Hematopoietic multipotent progenitor cell (in vitro differentiated cells): ENCODE results near the gene TNFRSF9. TPM values are rescaled to one million over a fixed set of nuclear protein-coding genes. Genes with fewer than 3 reads are reported as not detected.
A peak's percentile ranks its signal among the peaks of the same experiment; 100 is the strongest.
"Not testable (repeated sequence)": the region's sequence is repeated elsewhere in the genome, so short reads cannot be mapped to it uniquely, and the experiment has no call there.

Experiments
- DNase-seq, 3 donors: peaks; one replicate each; pipeline ENCODE4 v3.0.0-alpha.2; 2011 to 2015; ENCODE audit warnings: low read depth in 2 of 3, low spot score in 2 of 3
- total RNA-seq: library from RNA; depleted of rRNA; stranded (reverse); fragments of >200 nt; gene quantifications from one replicate; pipeline ENCODE4 v1.2.3, GENCODE V29; 2012

TNFRSF9 gene
- total RNA-seq, result under 0.01 TPM

DNA sequence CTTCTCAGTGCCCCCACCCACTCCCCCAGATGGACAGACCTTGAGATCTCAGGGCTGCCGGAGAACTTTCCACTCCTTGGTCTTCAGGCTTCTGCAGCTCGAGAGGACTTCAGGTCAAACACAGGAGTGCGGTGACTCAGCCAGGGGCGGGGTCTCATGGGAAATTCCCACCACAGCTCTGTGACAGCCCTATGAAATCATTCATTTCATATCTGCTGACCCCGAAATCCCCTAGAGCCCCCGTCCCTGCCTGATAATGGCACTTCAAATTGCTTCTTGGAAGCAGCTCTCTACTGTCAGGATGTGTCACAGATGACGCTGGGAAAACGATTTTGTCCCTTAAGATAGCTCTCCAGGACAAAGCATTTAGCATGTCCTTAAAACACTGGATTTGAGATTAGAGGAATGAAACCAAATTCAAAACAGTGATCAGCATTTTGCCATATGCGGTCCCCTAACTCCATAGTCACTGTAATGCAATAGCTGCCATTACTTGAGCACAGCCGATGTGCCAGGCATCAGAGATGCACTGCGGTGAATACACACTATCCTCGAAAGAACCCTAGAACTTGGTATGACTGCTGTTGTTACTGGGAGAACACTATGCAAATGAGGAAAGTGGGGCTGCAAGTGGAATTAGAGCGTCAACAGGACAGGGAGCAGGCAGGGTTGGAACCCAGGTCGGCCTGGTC is at the start of gene TNFRSF9:
TNFRSF9 (minus strand) TSS at position 95 of the 692 bp plus-strand sequence. CDS start 845 bp downstream, outside the sequence.
- peak in 2 of 3 donors; percentile 52 to 81 for DNase-seq

DNA sequence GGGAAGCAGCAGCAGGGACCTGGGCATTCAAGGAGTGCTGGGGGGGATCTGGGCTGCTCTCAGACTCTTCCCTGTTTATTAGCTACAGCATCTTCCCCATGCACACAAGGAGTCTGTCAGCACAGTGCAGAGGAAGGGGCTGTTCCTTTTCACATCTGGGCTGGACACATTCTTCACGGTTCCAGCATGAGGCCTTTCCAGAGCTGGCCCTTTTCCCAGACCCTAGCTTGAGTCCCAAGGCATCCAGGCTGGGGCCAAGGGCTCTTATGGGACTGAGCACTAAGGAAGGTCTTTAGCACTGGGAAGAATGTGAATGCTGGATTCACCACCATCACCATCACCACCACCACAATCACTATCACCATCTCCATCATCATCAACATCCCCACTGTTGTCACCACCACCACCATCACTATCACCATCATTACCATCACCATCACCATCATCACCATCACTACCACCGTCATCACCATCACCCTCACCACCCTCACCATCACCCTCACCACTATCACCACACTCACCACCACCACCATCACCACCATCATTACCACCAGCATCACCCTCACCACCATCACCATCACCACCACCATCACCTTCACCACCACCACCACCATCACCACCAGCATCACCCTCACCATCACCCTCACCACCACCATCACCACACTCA is 49.3 kb upstream of the TNFRSF9 start:
- DNase-seq, result no peak

DNA sequence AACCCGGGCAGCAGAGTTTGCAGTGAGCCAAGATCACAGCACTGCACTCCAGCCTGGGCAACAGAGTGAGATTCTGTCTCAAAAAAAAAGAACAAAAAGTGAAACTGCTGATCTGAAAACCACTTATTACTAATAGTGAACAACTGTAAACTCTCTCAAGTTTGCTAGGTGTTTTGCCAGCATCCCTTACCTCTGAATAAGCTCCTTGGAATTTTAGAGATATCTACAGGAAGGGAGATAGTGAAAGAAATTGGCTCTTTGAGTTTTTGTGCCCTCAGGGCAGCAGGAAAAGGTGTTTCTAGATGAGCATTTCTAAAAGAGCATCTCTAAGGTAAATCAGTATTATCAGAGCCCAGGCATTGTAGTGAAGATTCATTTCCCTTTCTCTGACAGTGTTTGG is 47.9 kb upstream of the TNFRSF9 start:
- no peak for DNase-seq

DNA sequence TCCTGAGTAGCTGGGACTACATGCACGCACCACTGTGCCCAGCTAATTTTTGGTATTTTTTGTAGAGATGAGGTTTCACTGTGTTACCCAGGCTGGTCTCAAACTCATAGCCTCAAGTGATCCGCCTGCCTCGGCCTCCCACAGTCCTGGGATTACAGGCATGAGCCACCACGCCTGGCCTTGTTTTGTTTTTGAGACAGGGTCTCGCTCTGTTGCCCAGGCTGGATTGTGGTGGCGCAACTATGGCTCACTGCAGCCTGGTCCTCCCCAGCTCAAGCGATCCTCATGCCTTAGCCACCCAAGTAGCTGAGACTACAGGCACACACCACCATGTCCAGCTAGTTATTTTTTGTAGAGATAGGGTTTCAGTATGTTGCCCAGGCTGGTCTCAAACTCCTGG is 46.9 kb upstream of the TNFRSF9 start:
- no peak for DNase-seq

DNA sequence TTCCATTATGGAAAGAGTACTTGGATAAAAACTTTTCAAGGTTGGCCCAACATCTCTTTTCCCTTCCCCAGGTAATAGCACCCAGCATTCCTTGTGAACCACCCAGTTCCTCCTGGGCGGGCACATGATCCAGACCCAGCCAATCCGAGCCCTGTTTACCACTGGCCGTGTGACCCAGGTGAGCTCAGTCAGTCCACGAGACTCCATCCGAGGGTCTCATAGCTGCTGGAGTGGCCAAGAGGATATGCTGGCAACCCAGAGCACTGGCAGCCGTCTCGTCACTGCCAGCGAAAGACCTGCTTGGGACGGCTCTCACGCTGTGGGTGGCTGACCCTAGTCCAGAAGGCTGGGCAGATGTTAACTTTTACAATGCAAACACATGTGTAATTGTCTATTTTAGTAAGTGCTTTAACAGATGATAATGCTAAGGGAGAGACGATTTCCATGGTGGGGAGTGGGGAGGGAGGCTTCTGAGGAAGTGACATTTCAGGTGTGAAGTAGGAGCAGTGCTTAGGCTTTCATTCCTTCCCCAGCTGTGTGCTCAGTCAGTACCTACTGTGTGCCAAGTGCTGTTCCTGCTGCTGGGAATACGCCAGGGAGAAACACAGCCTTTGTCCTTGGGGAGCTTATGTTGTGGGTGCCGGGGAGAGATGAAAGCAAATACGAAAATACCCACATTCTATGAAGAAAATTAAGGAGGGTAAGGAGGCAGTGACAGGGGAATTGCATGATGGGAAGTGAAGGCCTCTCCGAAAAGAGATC is 45.4 kb upstream of the TNFRSF9 start:
- no peak for DNase-seq

DNA sequence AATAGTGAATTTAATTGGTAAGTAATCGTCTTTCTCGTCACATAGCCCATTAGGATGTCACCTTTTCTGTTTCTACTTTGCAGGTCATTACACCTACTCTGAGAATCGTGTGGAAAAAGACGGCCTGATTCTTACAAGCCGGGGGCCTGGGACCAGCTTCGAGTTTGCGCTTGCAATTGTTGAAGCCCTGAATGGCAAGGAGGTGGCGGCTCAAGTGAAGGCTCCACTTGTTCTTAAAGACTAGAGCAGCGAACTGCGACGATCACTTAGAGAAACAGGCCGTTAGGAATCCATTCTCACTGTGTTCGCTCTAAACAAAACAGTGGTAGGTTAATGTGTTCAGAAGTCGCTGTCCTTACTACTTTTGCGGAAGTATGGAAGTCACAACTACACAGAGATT is 44.2 kb upstream of the TNFRSF9 start:
- DNase-seq, result no peak

DNA sequence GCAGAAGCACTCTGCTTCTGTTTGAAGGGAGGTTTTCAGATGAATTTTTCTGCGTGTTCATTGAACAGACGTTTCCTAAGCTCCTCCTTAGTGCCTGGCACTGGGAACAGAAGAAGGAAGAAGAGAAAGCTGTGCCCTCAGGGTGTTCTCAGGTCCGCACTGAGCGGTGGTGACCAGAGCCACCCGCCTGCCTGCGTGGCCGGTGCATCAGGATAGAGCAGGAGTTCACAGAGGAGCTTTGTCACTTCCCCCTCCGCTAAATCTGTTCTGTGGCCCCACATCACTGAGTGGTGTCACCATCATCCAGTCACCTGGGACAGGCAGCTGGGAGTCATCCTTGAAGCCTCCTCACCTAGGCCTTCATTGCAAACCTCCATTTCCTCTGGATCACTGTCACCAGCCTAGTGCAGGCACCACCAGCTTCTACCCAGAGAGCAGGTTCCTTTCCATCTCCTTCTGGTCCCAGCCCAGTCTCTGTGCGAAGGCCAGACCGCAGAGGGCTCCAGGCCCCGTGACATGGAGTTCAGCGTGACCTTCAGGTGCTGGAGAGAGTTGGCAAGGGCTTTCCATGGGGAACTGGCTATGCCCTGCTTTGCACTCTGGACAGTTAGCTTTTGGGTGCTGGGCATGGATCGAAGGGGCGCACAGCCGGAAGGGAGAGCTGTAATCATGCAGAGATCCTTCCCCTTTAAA is 42.6 kb upstream of the TNFRSF9 start:
- no peak for DNase-seq

DNA sequence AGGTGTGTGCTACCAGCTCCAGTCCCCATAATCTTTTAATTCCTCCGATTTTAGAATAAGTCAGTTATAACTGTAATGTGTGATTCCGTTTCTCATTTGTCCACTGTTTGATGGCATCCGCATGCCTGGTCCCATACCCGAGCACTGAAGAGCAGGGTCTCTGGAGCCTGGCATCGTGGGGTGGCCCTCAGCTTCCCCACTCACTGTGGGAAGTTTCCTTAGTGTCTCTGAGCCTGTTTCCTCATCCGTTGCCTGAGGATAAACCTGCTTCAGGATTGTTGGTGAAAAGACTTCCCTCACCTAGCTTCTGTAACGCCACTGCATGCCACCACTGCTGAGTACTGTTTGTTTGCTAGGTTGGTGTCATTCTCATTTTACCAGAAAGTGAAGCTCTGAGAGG is 40.3 kb upstream of the TNFRSF9 start:
- no peak for DNase-seq

DNA sequence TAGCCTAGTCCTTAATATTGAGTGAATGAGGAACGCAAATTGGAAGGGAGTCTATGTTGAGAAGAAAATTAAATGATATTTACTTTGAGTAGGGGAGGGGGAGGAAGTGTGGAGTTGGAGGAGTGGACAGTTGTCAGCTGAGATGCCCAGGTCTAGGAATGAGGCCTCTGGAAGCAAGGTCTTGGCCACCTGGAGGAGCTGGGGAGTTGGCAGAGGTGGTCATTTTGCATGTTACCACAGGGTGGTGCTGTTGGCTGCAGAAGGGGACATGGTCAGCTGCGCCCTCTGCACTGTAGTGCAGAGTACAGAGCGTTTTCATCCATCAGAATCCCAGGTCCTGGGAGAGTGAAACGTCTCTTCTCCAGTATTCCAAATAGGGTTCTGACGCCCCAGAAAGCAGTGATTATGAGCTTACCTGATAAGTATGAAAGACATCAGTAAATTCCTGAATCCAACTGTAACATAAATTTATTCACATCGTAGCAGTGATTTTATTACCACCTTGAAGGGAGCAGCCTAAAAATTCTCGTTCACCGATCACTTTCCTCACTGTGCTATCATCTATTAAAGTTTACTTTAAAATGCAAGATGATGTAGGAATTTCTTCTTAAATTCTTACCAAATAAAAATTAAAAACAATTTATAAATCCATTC is 34.7 kb upstream of the TNFRSF9 start:
- DNase-seq, result peak in 2 of 3 donors; percentile 52 to 58

DNA sequence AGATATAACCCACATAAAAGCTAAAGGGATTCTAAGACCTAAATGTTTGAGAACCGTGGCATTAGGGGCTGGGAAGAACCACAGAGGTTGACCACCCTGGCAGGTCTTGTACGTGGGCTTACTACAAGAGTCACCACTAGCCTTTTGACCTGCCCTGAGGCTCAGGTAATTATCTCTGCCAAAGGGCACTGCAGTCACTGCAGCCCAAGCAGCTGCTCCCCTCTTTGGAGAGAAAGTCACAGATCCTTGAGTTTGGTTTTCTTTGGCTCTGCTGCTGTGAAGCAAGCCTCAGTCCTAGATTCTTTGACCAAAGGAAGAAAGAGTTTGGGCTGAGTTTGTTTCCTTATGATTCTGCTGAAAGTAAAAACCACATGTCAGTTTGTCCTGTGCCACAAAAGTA is 32.4 kb upstream of the TNFRSF9 start:
- DNase-seq, result no peak

DNA sequence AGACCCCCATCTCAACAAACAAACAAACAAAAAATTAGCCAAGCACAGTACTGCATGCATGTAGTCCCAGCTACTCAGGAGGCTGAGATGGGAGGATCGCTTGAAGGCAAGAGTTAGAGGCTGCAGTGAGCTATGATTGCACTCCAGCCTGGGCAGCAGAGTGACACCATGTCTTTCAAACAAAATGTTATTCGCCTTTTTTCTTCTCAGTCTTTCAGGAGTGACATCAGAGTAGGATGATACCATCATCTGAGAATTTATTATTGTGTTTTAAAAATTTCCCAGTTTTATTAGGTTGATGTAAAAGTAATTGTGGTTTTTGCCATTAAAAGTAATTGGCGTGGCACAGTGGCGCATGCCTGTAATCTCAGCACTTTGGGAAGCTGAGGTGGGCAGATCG is 31.6 kb upstream of the TNFRSF9 start:
- no peak for DNase-seq

DNA sequence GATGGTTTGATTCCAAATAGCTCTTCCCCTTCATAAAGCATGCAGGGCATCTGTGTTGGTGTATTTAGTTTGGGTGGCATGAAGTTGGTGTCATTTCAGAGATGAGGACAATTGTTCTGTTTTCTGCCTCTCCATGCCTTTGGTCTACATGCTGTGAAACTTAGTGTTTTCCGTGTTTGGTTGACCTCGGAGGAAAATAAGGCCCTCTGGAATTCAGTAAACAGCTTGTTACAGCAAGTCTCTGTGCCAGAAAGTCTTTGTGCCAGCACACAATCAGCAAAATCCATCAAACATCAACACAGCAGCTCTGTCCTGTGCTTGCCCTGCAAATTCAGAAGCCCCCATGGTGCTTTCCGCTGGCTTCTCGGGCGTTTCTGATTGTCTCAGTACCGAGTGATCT is 30.4 kb upstream of the TNFRSF9 start:
- DNase-seq, result no peak

DNA sequence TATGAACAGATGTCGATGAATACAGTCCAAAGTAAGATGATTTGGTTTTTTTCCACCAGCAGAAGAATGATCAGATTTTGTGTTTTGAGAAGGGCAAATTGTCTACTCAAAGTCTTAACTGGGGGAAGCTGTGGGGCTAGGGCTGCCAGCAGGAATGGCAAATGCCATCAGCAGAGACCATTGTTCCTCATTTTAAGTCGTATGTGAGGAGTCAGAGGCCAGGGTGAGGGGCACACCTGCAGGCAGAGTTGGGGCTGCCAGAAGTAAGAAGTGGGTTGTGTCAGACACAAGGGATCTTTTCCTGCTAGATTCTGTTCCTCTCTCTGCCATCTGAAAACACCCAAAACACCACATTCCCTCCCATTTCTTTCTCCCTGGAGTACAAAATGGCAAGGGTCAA is 29.6 kb upstream of the TNFRSF9 start:
- DNase-seq, result peak in 1 of 3 donors; percentile 31

DNA sequence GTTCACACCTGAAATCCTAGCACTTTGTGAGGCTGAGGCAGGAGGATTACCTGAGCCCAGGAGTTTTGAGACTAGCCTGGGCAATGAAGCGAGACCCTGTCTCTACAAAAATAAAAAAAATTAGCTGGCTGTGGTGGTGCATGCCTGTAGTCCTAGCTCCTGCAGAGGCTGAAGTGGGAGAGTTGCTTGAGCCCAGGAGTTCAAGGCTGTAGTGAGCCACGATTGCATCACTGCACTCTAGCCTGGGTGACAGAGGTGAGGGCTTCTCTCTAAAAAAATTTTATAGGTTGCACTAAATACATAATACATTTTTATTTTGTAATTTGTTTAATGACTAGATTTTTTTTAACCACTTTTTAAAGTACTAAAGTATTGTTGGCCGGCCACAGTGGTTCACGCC is 27.0 kb upstream of the TNFRSF9 start:
- no peak for DNase-seq

DNA sequence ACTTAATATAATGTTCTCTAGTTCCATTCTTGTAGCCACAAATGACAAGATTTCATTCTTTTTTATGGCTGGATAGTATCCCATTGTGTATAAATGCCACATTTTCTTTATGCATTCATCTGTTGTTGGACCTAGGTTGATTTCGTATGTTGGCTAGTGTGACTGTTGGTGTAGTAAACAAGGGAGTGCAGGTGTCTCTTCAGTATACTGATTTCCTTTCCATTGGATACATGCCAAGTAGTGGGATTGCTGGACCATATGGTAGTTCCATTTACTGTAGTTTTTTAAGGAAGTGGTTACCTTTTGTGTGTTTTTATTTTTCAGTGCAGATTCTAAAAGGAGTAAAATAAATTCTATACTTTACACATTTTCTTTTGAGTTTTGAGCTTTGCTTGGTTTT is 26.6 kb upstream of the TNFRSF9 start:
- no peak for DNase-seq

DNA sequence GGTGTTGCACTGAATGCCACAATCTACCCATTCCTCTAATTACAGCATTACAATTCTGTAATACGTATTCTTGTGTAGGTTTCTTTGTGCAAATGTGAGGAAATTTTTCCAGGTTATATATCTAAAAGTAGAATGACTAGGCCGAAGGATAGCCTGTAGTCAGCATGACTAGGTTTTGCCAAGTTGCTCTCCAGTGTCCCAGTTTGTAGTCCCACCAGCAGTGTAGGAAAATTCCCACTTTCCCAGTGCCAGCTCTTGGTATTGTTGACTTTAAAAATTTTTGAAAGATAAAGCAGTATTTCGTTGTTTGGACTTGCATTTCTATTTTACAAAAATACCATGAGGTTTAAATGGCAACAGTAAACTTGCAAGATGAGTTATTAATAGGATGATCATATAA is 23.8 kb upstream of the TNFRSF9 start:
- DNase-seq, result no peak

DNA sequence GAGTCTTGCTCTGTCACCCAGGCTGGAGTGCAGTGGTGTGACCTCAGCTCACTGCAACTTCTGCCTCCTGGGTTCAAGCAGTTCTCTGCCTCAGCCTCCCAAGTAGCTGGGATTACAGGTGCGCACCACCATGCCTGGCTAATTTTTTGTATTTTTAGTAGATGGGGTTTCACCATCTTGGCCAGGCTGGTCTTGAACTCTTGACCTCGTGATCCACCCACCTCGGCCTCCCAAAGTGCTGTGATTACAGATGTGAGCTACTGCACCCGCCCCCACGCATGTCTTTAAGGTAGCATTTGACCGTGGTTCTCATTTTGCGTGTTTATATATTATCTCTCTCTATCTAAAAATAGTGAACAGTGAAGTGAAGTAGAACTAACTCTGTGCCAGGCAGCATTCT is 23.2 kb upstream of the TNFRSF9 start:
- DNase-seq, result not testable (repeated sequence)

DNA sequence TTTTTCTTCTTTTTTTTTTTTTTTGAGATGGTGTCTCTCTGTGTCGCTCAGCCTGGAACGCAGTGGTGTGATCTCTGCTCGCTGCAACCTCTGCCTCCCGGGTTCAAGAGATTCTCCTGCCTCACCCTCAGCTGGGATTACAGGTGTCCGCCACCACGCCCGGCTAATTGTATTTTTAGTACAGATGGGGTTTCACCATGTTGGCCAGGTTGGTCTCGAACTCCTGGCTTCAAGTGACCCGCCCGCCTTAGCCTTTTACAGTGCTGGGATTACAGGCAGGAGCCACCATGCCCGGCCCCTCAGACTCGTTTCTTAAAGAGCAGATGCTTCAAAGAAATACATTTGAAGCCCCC is 22.7 kb upstream of the TNFRSF9 start:
- not testable (repeated sequence) for DNase-seq

DNA sequence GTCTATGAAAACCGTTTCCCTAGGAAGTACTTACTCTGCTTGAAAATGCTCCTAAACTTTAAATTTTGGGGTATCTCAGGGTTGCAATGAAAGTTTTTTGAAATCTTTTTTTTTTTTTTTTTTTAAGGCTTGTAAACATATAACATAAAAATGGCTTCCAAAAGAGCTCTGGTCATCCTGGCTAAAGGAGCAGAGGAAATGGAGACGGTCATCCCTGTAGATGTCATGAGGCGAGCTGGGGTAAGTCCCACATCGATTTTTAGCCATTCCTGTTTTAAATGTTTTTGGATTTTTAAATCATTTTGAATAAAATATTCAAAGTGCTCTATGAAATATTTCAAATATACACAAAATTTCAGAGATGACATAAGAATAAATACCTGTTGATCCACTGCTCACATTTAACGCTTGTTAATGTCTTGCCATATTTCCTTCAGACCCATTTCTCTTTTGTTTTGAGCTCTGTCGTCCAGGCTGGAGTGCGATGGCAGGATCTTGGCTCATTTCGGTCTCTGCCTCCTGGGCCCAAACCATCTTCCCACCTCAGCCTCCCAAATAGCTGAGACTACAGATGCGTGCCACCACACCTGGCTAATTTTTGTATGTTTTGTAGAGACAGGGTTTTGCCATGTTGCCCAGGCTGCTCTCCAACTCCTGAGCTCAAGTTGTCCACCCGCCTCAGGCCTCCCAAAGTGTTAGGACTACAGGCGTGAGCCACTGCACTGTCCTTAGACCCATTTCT is 22.2 kb upstream of the TNFRSF9 start:
- DNase-seq, result no peak

DNA sequence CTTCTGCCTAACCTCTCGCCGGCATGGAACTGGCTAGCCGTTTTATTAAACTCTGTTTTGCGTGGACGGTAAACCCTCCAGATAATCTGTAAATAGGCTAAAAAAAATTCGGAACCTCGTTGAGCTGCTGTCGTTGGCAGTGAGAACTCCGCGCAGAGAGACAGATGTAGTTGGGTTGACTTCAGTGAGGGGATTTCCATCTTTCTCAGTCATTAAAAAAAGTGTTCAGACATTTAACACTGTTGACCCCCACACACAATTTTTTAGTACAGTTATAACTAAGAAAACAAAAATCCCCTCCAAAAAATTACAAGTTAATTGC is 21.3 kb upstream of the TNFRSF9 start:
- DNase-seq, result peak in 2 of 3 donors; percentile 59 to 61
